Mesendoderm (in vitro differentiated cells): Measurements from ENCODE around the gene PRKCQ.

Experiments used
- DNase-seq: peaks from one replicate; pipeline ENCODE4 v3.0.0; 2013
- H2AK5ac ChIP-seq: 2 replicates; pipeline ENCODE4 v1.6.1; 2013; ENCODE audit warnings: low read length, inconsistent platforms
- H2BK120ac ChIP-seq: 2 replicates; pipeline ENCODE4 v1.6.1; 2013; ENCODE audit warnings: low read depth, mild to moderate bottlenecking, low read length, moderate library complexity, mixed read lengths
- H2BK15ac ChIP-seq: replicated peaks from 2 replicates; pipeline ENCODE4 v1.6.1; 2013; ENCODE audit warnings: low read depth, mild to moderate bottlenecking, moderate library complexity
- H2BK5ac ChIP-seq: 2 replicates; pipeline ENCODE4 v1.6.1; 2013; ENCODE audit warnings: low read length, inconsistent platforms
- H3K18ac ChIP-seq: 2 replicates; pipeline ENCODE4 v1.6.1; 2013; ENCODE audit warnings: mild to moderate bottlenecking, low read length, mixed read lengths
- H3K23ac ChIP-seq: one replicate; pipeline ENCODE4 v1.6.1; 2013; ENCODE audit warnings: low read length
- H3K27ac ChIP-seq: 2 replicates; pipeline ENCODE4 v1.5.1; 2013; ENCODE audit warnings: low read depth, mild to moderate bottlenecking, inconsistent platforms, low read length, moderate library complexity
- H3K27me3 ChIP-seq: 2 replicates; pipeline ENCODE4 v1.6.1; 2013; ENCODE audit warnings: low read length, control low read depth, mild to moderate bottlenecking, inconsistent platforms; ENCODE audit not compliant: insufficient read depth, poor library complexity
- H3K36me3 ChIP-seq: 2 replicates; pipeline ENCODE4 v1.6.1; 2013; ENCODE audit warnings: low read length, inconsistent platforms; ENCODE audit not compliant: control insufficient read depth, insufficient read depth
- H3K4ac ChIP-seq: one replicate; pipeline ENCODE4 v1.6.1; 2013; ENCODE audit warnings: low read depth, mild to moderate bottlenecking, low read length, moderate library complexity
- H3K4me1 ChIP-seq: 2 replicates; pipeline ENCODE4 v1.6.1; 2013; ENCODE audit warnings: low read depth, low read length, inconsistent platforms; ENCODE audit not compliant: control insufficient read depth
- H3K4me2 ChIP-seq: 2 replicates; pipeline ENCODE4 v1.6.1; 2013; ENCODE audit warnings: low read length
- H3K4me3 ChIP-seq: 2 replicates; pipeline ENCODE4 v1.5.1; 2013; ENCODE audit warnings: mild to moderate bottlenecking, low read length
- H3K56ac ChIP-seq: one replicate; pipeline ENCODE4 v1.6.1; 2013; ENCODE audit warnings: low read length
- H3K79me1 ChIP-seq: 2 replicates; pipeline ENCODE4 v1.6.1; 2013; ENCODE audit warnings: low read length, inconsistent platforms
- H3K79me2 ChIP-seq: 2 replicates; pipeline ENCODE4 v1.6.1; 2013; ENCODE audit warnings: mild to moderate bottlenecking, low read length; ENCODE audit not compliant: control insufficient read depth, insufficient read depth
- H3K9ac ChIP-seq: 2 replicates; pipeline ENCODE4 v1.6.1; 2013; ENCODE audit warnings: low read length, inconsistent platforms
- H4K5ac ChIP-seq: one replicate; pipeline ENCODE4 v1.6.1; 2013; ENCODE audit warnings: low read length
- H4K8ac ChIP-seq: one replicate; pipeline ENCODE4 v1.6.1; 2013; ENCODE audit warnings: low read depth, mild to moderate bottlenecking, control low read depth, low read length, moderate library complexity
- WGBS: extraction: QIAGEN DNeasy Blood & Tissue Kit; methylation state at CpG from one replicate; pipeline ENCODE4 v1.1.7; 2013; ENCODE audit warnings: low lambda C conversion rate, missing lambda C conversion rate; ENCODE audit not compliant: insufficient coverage; ENCODE audit errors: extremely low coverage; 5-methylcytosine and 5-hydroxymethylcytosine counted together

The PRKCQ gene

GRCh38 chr10:6404127-6405072, 175.7 kb downstream of the PRKCQ start:
- H4K5ac ChIP-seq: no peak overlapping the region
- no peak overlapping the region for H2BK120ac ChIP-seq
- no peak overlapping the region for H3K18ac ChIP-seq
- H2BK15ac ChIP-seq: no peak overlapping the region
- no peak overlapping the region for H3K56ac ChIP-seq
- DNase-seq: no peak
- H3K36me3 ChIP-seq: no peaks in the 10 kb centered on the region
- no CpG with 5 or more reads among the region's 1 CpG for WGBS
- no peak overlapping the region for H3K27ac ChIP-seq
- no peak overlapping the region for H2BK5ac ChIP-seq
- no peak overlapping the region for H3K9ac ChIP-seq
- H3K79me2 ChIP-seq: no peaks in the 10 kb centered on the region
- no peak overlapping the region for H3K4ac ChIP-seq
- H3K4me3 ChIP-seq: no peak overlapping the region
- H4K8ac ChIP-seq: no peak overlapping the region
- H3K23ac ChIP-seq: no peak overlapping the region
- H3K4me2 ChIP-seq: no peak overlapping the region
- no peaks in the 10 kb centered on the region for H3K4me1 ChIP-seq
- no peaks in the 10 kb centered on the region for H3K27me3 ChIP-seq
- no peak overlapping the region for H2AK5ac ChIP-seq
- H3K79me1 ChIP-seq: no peaks in the 10 kb centered on the region

GRCh38 chr10:6402960-6403359, 177.1 kb downstream of the PRKCQ start:
- no peak overlapping the region for H4K8ac ChIP-seq
- H3K79me1 ChIP-seq: no peaks in the 10 kb centered on the region
- no peak overlapping the region for H2AK5ac ChIP-seq
- H3K4ac ChIP-seq: no peak overlapping the region
- H4K5ac ChIP-seq: no peak overlapping the region
- H2BK5ac ChIP-seq: no peak overlapping the region
- no peak overlapping the region for H3K18ac ChIP-seq
- H3K56ac ChIP-seq: no peak overlapping the region
- no peak overlapping the region for H2BK120ac ChIP-seq
- H3K36me3 ChIP-seq: no peaks in the 10 kb centered on the region
- no peak for DNase-seq
- no peak overlapping the region for H3K23ac ChIP-seq
- no CpG with 5 or more reads among the region's 8 CpGs for WGBS
- H3K79me2 ChIP-seq: no peaks in the 10 kb centered on the region
- no peak overlapping the region for H2BK15ac ChIP-seq
- H3K27me3 ChIP-seq: no peaks in the 10 kb centered on the region
- no peak overlapping the region for H3K27ac ChIP-seq
- no peaks in the 10 kb centered on the region for H3K4me1 ChIP-seq
- no peak overlapping the region for H3K9ac ChIP-seq
- no peak overlapping the region for H3K4me3 ChIP-seq
- H3K4me2 ChIP-seq: no peak overlapping the region

- no peak overlapping the region for H2BK15ac ChIP-seq
- H3K27ac ChIP-seq: no peak overlapping the region
- no peaks in the 10 kb centered on the region for H3K27me3 ChIP-seq
- H3K4me1 ChIP-seq: no peaks in the 10 kb centered on the region
- no peak overlapping the region for H2AK5ac ChIP-seq
- no peak overlapping the region for H3K4me2 ChIP-seq
- H3K4me3 ChIP-seq: no peak overlapping the region
- H4K8ac ChIP-seq: no peak overlapping the region
- no peak overlapping the region for H2BK120ac ChIP-seq
- no peaks in the 10 kb centered on the region for H3K79me1 ChIP-seq
- no peak overlapping the region for H3K18ac ChIP-seq
- no peak overlapping the region for H2BK5ac ChIP-seq
- no peak overlapping the region for H3K9ac ChIP-seq
- H3K36me3 ChIP-seq: no peaks in the 10 kb centered on the region
- DNase-seq: no peak
- H3K79me2 ChIP-seq: no peaks in the 10 kb centered on the region
- no CpG with 5 or more reads among the region's 9 CpGs for WGBS
- no peak overlapping the region for H3K56ac ChIP-seq
- no peak overlapping the region for H3K4ac ChIP-seq
- no peak overlapping the region for H3K23ac ChIP-seq
- H4K5ac ChIP-seq: no peak overlapping the region
These were observed 177.7 kb downstream of the PRKCQ start for GRCh38 chr10:6402349-6402709.

DNA sequence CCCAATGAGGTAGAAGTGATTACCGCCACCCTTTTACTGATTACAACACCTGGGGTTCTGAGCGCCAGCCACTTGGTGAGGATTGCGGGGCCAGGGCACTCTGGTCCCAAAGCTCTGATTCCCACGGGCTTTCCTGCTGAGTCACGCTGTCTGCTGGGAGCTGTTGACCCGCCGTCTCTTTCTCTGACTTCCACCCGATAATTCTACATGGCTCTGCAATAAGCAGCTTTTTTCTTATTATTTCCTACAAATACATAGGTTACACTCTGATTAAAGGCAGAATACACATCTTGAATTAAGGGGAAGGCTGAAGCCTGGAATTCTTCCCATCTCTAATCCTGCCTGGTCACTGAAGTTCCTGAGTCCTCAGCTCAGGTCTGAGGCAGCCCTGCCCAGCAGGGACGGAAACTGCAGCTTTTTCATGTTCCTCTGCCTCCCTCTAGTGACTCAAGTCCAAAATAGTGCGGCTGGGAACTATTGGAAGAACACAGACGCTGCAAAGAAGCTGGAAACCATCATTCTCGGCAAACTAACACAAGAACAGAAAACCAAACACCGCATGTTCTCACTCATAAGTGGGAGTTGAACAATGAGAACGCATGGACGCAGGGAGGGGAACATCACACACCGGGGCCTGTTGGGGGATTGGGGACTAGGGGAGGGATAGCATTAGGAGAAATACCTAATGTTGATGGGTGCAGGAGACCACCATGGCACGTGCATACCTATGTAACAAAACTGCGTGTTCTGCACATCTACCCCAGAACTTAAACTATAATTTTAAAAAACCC, 178.3 kb downstream of the PRKCQ start:
- no peak overlapping the region for H2BK15ac ChIP-seq
- WGBS: no CpG with 5 or more reads among the region's 18 CpGs
- H3K18ac ChIP-seq: peak overlapping the region; percentile 32
- peak overlapping the region; percentile 51 for H2BK120ac ChIP-seq
- no peak overlapping the region for H4K8ac ChIP-seq
- no peak overlapping the region for H4K5ac ChIP-seq
- H3K4me1 ChIP-seq: no peaks in the 10 kb centered on the region
- peak overlapping the region; percentile 50 for H3K56ac ChIP-seq
- no peak overlapping the region for H3K4me3 ChIP-seq
- H3K79me2 ChIP-seq: no peaks in the 10 kb centered on the region
- no peak overlapping the region for H2BK5ac ChIP-seq
- H3K4me2 ChIP-seq: no peak overlapping the region
- peak; percentile 95 for DNase-seq
- H2AK5ac ChIP-seq: no peak overlapping the region
- H3K27ac ChIP-seq: no peak overlapping the region
- H3K36me3 ChIP-seq: no peaks in the 10 kb centered on the region
- peak overlapping the region; percentile 40 for H3K9ac ChIP-seq
- no peaks in the 10 kb centered on the region for H3K27me3 ChIP-seq
- no peak overlapping the region for H3K4ac ChIP-seq
- H3K23ac ChIP-seq: no peak overlapping the region
- no peaks in the 10 kb centered on the region for H3K79me1 ChIP-seq

GRCh38 chr10:6400821-6401465, 179.1 kb downstream of the PRKCQ start:
- no peaks in the 10 kb centered on the region for H3K79me1 ChIP-seq
- H3K27ac ChIP-seq: peak overlapping the region; percentile 8
- H3K4me3 ChIP-seq: no peak overlapping the region
- no peak overlapping the region for H4K5ac ChIP-seq
- no CpG with 5 or more reads among the region's 12 CpGs for WGBS
- no peak for DNase-seq
- H2BK5ac ChIP-seq: peak overlapping the region; percentile 69
- no peaks in the 10 kb centered on the region for H3K27me3 ChIP-seq
- H3K56ac ChIP-seq: peak overlapping the region; percentile 62
- no peaks in the 10 kb centered on the region for H3K79me2 ChIP-seq
- no peak overlapping the region for H3K23ac ChIP-seq
- H3K9ac ChIP-seq: no peak overlapping the region
- no peak overlapping the region for H3K4me2 ChIP-seq
- peak overlapping the region; percentile 98 for H2AK5ac ChIP-seq
- no peak overlapping the region for H3K18ac ChIP-seq
- no peak overlapping the region for H4K8ac ChIP-seq
- H3K36me3 ChIP-seq: no peaks in the 10 kb centered on the region
- H2BK15ac ChIP-seq: no peak overlapping the region
- H3K4me1 ChIP-seq: no peaks in the 10 kb centered on the region
- no peak overlapping the region for H2BK120ac ChIP-seq
- H3K4ac ChIP-seq: peak overlapping the region; percentile 37
